Stimulated activated CD4-positive, alpha-beta T cell treated with anti-CD3 and anti-CD28 coated beads, TNF-alpha, amount 100 ng/mL, for 48 hours (primary cell): Measurements from ENCODE around the gene UGCG.

Experiments
- DNase-seq, 3 donors: peaks; one replicate each; pipeline ENCODE4 v3.0.0-alpha.2; 2020; ENCODE audit warnings: low read depth in 3 of 3

Gene UGCG

GRCh38 chr9:111984086-111984802 is 87.6 kb downstream of the UGCG start:
- no peak for DNase-seq
